SU-DHL-6 (cell line): Measurements from ENCODE around the gene TIMM8A.

Experiments
- CTCF ChIP-seq: fragments of 200-600 bp; sonication (generic); IDR thresholded peaks from one replicate; pipeline ENCODE4 v1.5.1; 2017; ENCODE audit warnings: antibody characterized with exemption, mild to moderate bottlenecking, low read length, moderate library complexity; ENCODE audit not compliant: insufficient read depth, poor library complexity, severe bottlenecking
- EZH2phosphoT487 ChIP-seq: fragments of 200-600 bp; sonication (generic), shearing (Covaris generic); conservative IDR thresholded peaks from 2 replicates; pipeline ENCODE4 v1.6.1; 2018; ENCODE audit warnings: mild to moderate bottlenecking, antibody characterized with exemption, low read length, moderate library complexity, mixed read lengths

GRCh38 chrX:101395789-101396188 is 47.2 kb upstream of the TIMM8A start:
- TF ChIP-seq CTCF (no peak), EZH2phosphoT487 (no peak)
